PC-9 (cell line): ENCODE results near the gene MIGA1. TPM values are rescaled to one million over a fixed set of nuclear protein-coding genes. Genes with fewer than 3 reads are reported as not detected.
"Not testable (repeated sequence)": the region's sequence is repeated elsewhere in the genome, so short reads cannot be mapped to it uniquely, and the experiment has no call there.

Experiments
- BruUV-seq: library from RNA; stranded (reverse); fragments of 400-500 nt; replicated peaks from 2 replicates; lab custom pipeline; 2021; lab: Mats Ljungman, UMichigan
- CTCF ChIA-PET: fragments of 300-600 bp; sonication (Branson Sonifier 250); formaldehyde crosslinking; loops from one replicate; lab custom pipeline; 2022; ENCODE audit warnings: antibody characterized with exemption; lab: Charles Lee
- POLR2A ChIA-PET: fragments of 300-600 bp; sonication (Branson Sonifier 250); formaldehyde crosslinking; loops from one replicate; lab custom pipeline; 2022; ENCODE audit warnings: antibody characterized with exemption; ENCODE audit not compliant: unreplicated experiment; lab: Charles Lee
- DNase-seq, 2 experiments: peaks; one replicate each; pipeline versions ENCODE4 v3.0.0 to v3.0.0-alpha.2; 2015 to 2022; ENCODE audit warnings: mixed read lengths in 1 of 2
- H2AFZ ChIP-seq: fragments of 200-600 bp; sonication (generic); 2 replicates; pipeline ENCODE4 v1.8.1; 2017; ENCODE audit warnings: antibody characterized with exemption
- H3F3A ChIP-seq: fragments of 200-600 bp; sonication (generic); 2 replicates; pipeline ENCODE4 v1.8.1; 2017; ENCODE audit warnings: antibody characterized with exemption, mild to moderate bottlenecking, low read depth; ENCODE audit not compliant: insufficient read depth
- H3K27ac ChIP-seq: fragments of 200-600 bp; sonication (generic); 2 replicates; pipeline ENCODE4 v1.6.1; 2016; ENCODE audit warnings: mixed run types
- H3K27me3 ChIP-seq: fragments of 200-600 bp; sonication (generic); 2 replicates; pipeline ENCODE4 v1.6.1; 2016; ENCODE audit warnings: low read depth, mixed run types; ENCODE audit not compliant: insufficient read depth
- H3K36me3 ChIP-seq: fragments of 200-600 bp; sonication (generic); 2 replicates; pipeline ENCODE4 v1.6.1; 2016; ENCODE audit warnings: low read depth, mixed run types
- H3K4me1 ChIP-seq: fragments of 200-600 bp; sonication (generic); replicated peaks from 2 replicates; pipeline ENCODE4 v1.6.1; 2016; ENCODE audit warnings: mixed run types; ENCODE audit not compliant: insufficient read depth
- H3K4me2 ChIP-seq: fragments of 200-600 bp; sonication (generic); 2 replicates; pipeline ENCODE4 v1.6.1; 2017; ENCODE audit warnings: mixed run types
- H3K4me3 ChIP-seq: fragments of 200-600 bp; sonication (generic); 2 replicates; pipeline ENCODE4 v1.6.1; 2016; ENCODE audit warnings: mixed run types
- H3K79me2 ChIP-seq: fragments of 200-600 bp; sonication (generic); 2 replicates; pipeline ENCODE4 v1.6.1; 2017; ENCODE audit warnings: low read depth, mixed run types
- H3K9me2 ChIP-seq: fragments of 200-600 bp; sonication (generic); 2 replicates; pipeline ENCODE4 v1.8.1; 2017; ENCODE audit warnings: mild to moderate bottlenecking; ENCODE audit not compliant: insufficient read depth
- H3K9me3 ChIP-seq: fragments of 200-600 bp; sonication (generic); 2 replicates; pipeline ENCODE4 v1.8.1; 2016; ENCODE audit warnings: low read depth; ENCODE audit not compliant: insufficient read depth
- H4K20me1 ChIP-seq: fragments of 200-600 bp; sonication (generic); 2 replicates; pipeline ENCODE4 v1.8.1; 2017; ENCODE audit not compliant: insufficient read depth
- EZH2 ChIP-seq: fragments of 200-600 bp; sonication (generic); IDR thresholded peaks from 2 replicates; pipeline ENCODE4 v1.8.0; 2017; ENCODE audit warnings: antibody characterized with exemption, low read depth
- intact Hi-C: fragments of 100-400 bp; cut with micrococcal nuclease; formaldehyde crosslinking; loops from one replicate; pipeline ENCODE4 v1.10.0; 2022; ENCODE audit not compliant: unreplicated experiment
- total RNA-seq: library from RNA; stranded (reverse); gene quantifications from 2 replicates; pipeline ENCODE4 v1.2.3, GENCODE V29; 2021
- TF ChIP-seq, protein P1 (sequence below): fragments of 200-600 bp; sonication (generic); conservative IDR thresholded peaks from 2 replicates; pipeline ENCODE4 v1.6.1; 2017; ENCODE audit warnings: mixed run types, antibody characterized with exemption, mild to moderate bottlenecking, moderate library complexity

Gene MIGA1
- total RNA-seq, 1 experiment from 2014 or later, result 11.5 TPM

DNA sequence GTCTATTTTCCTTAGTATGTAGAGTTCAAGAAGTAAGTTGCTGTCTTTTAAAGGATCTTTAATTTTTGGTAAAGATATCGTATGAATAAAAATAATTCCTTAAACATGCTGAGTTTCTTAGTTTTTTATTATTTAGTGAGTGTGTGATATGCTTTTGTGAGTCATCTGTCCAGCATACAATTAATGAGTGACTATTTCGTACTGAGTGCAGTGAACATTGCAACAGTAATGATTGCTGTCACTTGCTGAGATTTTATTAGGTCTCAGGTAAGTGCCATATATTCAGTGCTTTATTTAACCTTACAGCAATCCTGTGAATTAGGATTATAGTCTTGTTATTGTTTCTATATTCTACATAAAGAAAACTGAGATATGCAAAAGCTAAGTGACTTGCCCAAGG is 22.6 kb downstream of the MIGA1 start:
- Histone ChIP-seq H3F3A (no peaks in the 10 kb centered on the region), H3K4me1 (no peaks in the 10 kb centered on the region), H3K27ac (no peak overlapping the region), H3K4me3 (no peak overlapping the region), H3K36me3 (peaks cover 6% of the 10 kb centered on the region), H4K20me1 (no peaks in the 10 kb centered on the region; the same call in 1 of the 2 replicates), H3K9me2 (no peaks in the 10 kb centered on the region; the same call in 1 of the 2 replicates), H3K9me3 (no peaks in the 10 kb centered on the region), H3K27me3 (no peaks in the 10 kb centered on the region), H3K79me2 (no peaks in the 10 kb centered on the region), H3K4me2 (no peak overlapping the region), H2AFZ (no peak overlapping the region)
- ChIA-PET CTCF (no interaction called here), POLR2A (no interaction called here)
- BruUV-seq, result no TSS peak
- intact Hi-C loops, result no loop called here
- TF ChIP-seq, protein P1, sequence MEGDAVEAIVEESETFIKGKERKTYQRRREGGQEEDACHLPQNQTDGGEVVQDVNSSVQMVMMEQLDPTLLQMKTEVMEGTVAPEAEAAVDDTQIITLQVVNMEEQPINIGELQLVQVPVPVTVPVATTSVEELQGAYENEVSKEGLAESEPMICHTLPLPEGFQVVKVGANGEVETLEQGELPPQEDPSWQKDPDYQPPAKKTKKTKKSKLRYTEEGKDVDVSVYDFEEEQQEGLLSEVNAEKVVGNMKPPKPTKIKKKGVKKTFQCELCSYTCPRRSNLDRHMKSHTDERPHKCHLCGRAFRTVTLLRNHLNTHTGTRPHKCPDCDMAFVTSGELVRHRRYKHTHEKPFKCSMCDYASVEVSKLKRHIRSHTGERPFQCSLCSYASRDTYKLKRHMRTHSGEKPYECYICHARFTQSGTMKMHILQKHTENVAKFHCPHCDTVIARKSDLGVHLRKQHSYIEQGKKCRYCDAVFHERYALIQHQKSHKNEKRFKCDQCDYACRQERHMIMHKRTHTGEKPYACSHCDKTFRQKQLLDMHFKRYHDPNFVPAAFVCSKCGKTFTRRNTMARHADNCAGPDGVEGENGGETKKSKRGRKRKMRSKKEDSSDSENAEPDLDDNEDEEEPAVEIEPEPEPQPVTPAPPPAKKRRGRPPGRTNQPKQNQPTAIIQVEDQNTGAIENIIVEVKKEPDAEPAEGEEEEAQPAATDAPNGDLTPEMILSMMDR, result no peak
- no peak for DNase-seq

DNA sequence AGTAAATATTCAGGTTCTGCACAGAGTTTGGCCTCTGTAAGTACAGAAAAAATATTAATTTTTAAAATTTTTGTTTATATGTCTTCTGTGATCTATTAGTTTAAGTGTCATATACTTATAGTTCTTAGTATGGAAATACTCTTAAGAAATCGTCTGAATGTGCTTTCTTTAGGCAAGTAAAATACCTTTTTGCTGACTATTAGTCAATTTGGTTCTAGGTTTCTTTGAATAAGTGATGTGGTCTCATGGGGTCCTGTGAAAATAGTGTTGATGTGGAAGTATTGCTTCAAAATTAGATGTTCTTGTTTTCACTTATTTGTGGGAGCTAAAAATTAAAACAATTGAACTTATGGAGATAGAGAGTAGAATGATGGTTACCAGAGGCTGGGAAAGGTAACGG is 23.9 kb downstream of the MIGA1 start:
- TF ChIP-seq, protein P1, result no peak
- TF ChIP-seq EZH2, result no peak
- intact Hi-C loops, result no loop called here
- Histone ChIP-seq H3K4me3 (no peak overlapping the region), H4K20me1 (no peaks in the 10 kb centered on the region; the same call in 1 of the 2 replicates), H3K79me2 (no peaks in the 10 kb centered on the region), H3F3A (no peaks in the 10 kb centered on the region), H3K4me2 (no peak overlapping the region), H3K36me3 (peaks cover 9% of the 10 kb centered on the region), H2AFZ (no peak overlapping the region), H3K9me2 (no peaks in the 10 kb centered on the region), H3K4me1 (no peaks in the 10 kb centered on the region), H3K9me3 (no peaks in the 10 kb centered on the region), H3K27ac (no peak overlapping the region), H3K27me3 (no peaks in the 10 kb centered on the region)
- ChIA-PET CTCF (no interaction called here), POLR2A (no interaction called here)
- no TSS peak for BruUV-seq
- no peak for DNase-seq

DNA sequence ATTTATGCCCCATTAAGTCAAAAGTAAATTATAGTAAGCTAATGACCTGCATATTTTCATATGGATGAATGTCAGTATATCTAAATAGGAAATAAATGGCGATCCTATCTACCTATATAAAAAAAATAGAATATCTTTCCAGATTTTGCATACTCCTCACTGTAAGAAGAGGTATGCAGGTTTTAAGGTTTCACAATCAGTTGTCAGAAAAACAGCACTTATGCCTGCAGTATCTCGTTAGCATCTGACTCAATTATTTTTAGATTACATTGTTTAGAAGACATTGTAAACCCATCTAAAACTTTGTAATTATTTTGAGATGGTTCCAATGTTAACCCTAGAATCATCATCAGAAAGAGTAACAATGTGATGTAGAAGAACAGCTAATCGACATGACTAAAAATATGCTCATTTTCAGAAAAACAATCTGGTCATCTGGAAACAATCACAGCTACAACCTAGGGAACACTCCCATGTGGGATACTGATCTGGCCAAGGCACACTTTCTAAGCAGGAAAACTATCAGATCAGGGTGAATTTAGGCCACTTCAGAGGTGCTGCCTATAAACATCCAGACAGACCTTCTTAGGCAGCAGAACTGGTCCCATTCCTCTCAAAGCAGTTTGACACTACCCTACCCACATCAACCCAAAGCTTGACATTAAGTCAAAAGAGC is 30.5 kb downstream of the MIGA1 start:
- H3F3A ChIP-seq, H4K20me1 ChIP-seq, H3K79me2 ChIP-seq, DNase-seq, H2AFZ ChIP-seq, H3K4me3 ChIP-seq, H3K9me3 ChIP-seq, intact Hi-C loops, H3K27me3 ChIP-seq, POLR2A ChIA-PET, CTCF ChIA-PET, H3K4me2 ChIP-seq, H3K27ac ChIP-seq, H3K4me1 ChIP-seq, BruUV-seq, H3K9me2 ChIP-seq: not testable (repeated sequence)
- 0 out of 2 replicates have a peak, but pooled peaks cover 21% of the 10 kb centered on the region for H3K36me3 ChIP-seq

DNA sequence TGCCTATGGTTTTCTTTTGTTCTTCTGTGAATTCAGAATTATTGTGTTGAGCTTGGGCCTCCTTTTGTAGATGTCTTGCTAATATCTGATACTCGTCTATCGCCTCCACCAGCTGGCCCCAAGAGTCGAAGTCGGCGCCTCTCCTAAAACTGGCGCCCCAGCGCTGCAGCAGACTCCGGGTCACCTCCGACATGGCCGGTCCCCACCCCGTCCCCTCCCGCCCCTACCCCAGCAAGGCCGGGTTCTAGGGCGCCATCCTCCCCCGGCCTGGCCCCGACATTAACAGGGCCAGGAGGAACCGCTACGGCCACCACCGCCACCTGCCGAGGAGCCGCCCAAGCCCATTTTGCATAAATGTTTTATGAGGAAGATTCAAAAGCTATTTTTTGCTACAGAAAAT is 32.1 kb downstream of the MIGA1 start:
- H3K79me2 ChIP-seq, H3K4me1 ChIP-seq, H3F3A ChIP-seq, H3K9me2 ChIP-seq, H3K4me2 ChIP-seq, H4K20me1 ChIP-seq, CTCF ChIA-PET, DNase-seq, H3K4me3 ChIP-seq, H2AFZ ChIP-seq, H3K9me3 ChIP-seq, POLR2A ChIA-PET, intact Hi-C loops, H3K27me3 ChIP-seq, H3K27ac ChIP-seq, BruUV-seq: not testable (repeated sequence)
- H3K36me3 ChIP-seq, result 0 out of 2 replicates have a peak, but pooled peaks cover 21% of the 10 kb centered on the region
